GM23248 (cell line): Measurements from ENCODE around the gene ATP4A. TPM values are rescaled to one million over a fixed set of nuclear protein-coding genes. Genes with fewer than 3 reads are reported as not detected.

Experiments used
- DNase-seq: peaks from one replicate; pipeline ENCODE4 v3.0.0-alpha.2; 2015
- H2AFZ ChIP-seq: fragments of 200-600 bp; sonication (generic); 2 replicates; pipeline ENCODE4 v1.6.1; 2016; ENCODE audit warnings: antibody characterized with exemption
- H3F3A ChIP-seq: fragments of 200-600 bp; sonication (generic); 2 replicates; pipeline ENCODE4 v1.6.1; 2016; ENCODE audit warnings: mild to moderate bottlenecking, antibody characterized with exemption, mixed run types; ENCODE audit not compliant: insufficient read depth
- H3K27ac ChIP-seq: fragments of 200-600 bp; sonication (generic); 2 replicates; pipeline ENCODE4 v1.5.1; 2016; ENCODE audit warnings: mild to moderate bottlenecking
- H3K27me3 ChIP-seq: fragments of 200-600 bp; sonication (generic); replicated peaks from 2 replicates; pipeline ENCODE4 v1.6.1; 2016; ENCODE audit warnings: mild to moderate bottlenecking; ENCODE audit not compliant: insufficient read depth
- H3K36me3 ChIP-seq: fragments of 200-600 bp; sonication (generic); 2 replicates; pipeline ENCODE4 v1.6.1; 2016; ENCODE audit warnings: low read depth, mild to moderate bottlenecking
- H3K4me1 ChIP-seq: fragments of 200-600 bp; sonication (generic); 2 replicates; pipeline ENCODE4 v1.6.1; 2016; ENCODE audit warnings: mild to moderate bottlenecking; ENCODE audit not compliant: insufficient read depth
- H3K4me2 ChIP-seq: fragments of 200-600 bp; sonication (generic); one replicate; pipeline ENCODE4 v1.6.1; 2016; ENCODE audit warnings: mild to moderate bottlenecking; ENCODE audit not compliant: unreplicated experiment
- H3K4me3 ChIP-seq: fragments of 200-600 bp; sonication (generic); 2 replicates; pipeline ENCODE4 v1.5.1; 2016; ENCODE audit warnings: mild to moderate bottlenecking
- H3K79me2 ChIP-seq: fragments of 200-600 bp; sonication (generic); 2 replicates; pipeline ENCODE4 v1.6.1; 2016; ENCODE audit warnings: mild to moderate bottlenecking; ENCODE audit not compliant: insufficient read depth
- H3K9ac ChIP-seq: fragments of 200-600 bp; sonication (generic); 2 replicates; pipeline ENCODE4 v1.6.1; 2016; ENCODE audit warnings: mild to moderate bottlenecking
- H3K9me2 ChIP-seq: fragments of 200-600 bp; sonication (generic); 2 replicates; pipeline ENCODE4 v1.6.1; 2016; ENCODE audit warnings: mixed run types, mild to moderate bottlenecking, moderate library complexity; ENCODE audit not compliant: insufficient read depth
- H3K9me3 ChIP-seq: fragments of 200-600 bp; sonication (generic); one replicate; pipeline ENCODE4 v1.6.1; 2017; ENCODE audit warnings: low read depth
- H4K20me1 ChIP-seq: fragments of 200-600 bp; sonication (generic); 2 replicates; pipeline ENCODE4 v1.6.0; 2016; ENCODE audit not compliant: insufficient read depth
- EZH2 ChIP-seq: fragments of 200-600 bp; sonication (generic); IDR thresholded peaks from 2 replicates; pipeline ENCODE4 v1.6.1; 2018; ENCODE audit warnings: antibody characterized with exemption, mild to moderate bottlenecking; ENCODE audit not compliant: insufficient read depth, poor library complexity, severe bottlenecking
- EZH2phosphoT487 ChIP-seq: fragments of 200-600 bp; sonication (generic); IDR thresholded peaks from 2 replicates; pipeline ENCODE4 v1.6.1; 2018; ENCODE audit warnings: antibody characterized with exemption, moderate library complexity, mild to moderate bottlenecking, low read depth; ENCODE audit not compliant: insufficient read depth
- WGBS, 2 experiments: methylation state at CpG; one replicate each; pipeline ENCODE4 v1.1.6; 2015 to 2017; ENCODE audit warnings: low lambda C conversion rate in 2 of 2, low coverage in 1 of 2; ENCODE audit errors: missing lambda C conversion rate in 2 of 2; 5-methylcytosine and 5-hydroxymethylcytosine counted together
- in situ Hi-C: fragments of 300-500 bp; cut with MboI; formaldehyde crosslinking; loops from 2 replicates; pipeline ENCODE4 v1.15.0; 2020
- polyA plus RNA-seq: library from polyadenylated mRNA; unstranded; fragments of >200 nt; fragmentation: Nextera tagmentation; extraction: Ambion mirVana; gene quantifications from 2 replicates; pipeline ENCODE4 v1.2.1, GENCODE V29; 2016
- total RNA-seq: library from RNA; depleted of rRNA; stranded (reverse); fragments of >200 nt; shearing (Covaris generic); gene quantifications from 2 replicates; pipeline ENCODE4 v1.2.3, GENCODE V29; 2014

The ATP4A gene
- total and polyA plus RNA-seq, 2 experiments from 2014 or later: not detected

DNA sequence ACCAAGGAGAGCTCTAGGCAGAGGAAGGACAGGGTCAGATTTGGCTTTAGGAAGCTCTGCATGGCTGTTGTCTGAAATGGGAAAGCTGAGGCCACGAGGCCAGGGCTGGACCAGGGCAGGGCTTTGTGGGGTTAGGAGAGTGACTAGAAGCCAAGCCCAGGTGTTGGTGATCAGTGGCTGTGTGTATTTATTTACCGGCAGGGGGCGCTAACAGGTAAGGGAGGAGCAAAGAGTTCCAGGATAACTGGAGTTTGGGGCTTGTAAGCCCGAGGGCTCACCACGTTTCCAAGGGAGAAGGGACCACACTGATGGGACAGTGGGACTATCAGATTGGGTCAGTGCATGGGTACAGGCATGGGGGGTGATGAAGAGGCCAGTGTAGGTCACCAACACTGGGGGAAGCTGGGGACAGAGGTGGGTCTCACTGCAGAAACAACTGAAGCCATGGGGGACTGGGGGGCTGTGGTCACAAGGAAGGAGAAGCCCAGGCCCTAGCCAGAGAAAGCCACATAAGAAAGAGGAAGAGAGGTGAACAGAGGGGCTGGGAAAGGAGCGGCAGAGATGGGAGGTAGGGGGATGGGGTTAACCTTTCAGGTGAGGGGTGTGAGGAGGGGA, 14.2 kb downstream of the ATP4A start:
- 19 to 21% methylated on average over 6 of the region's 6 CpGs for WGBS, 2 experiments
- in situ Hi-C loops: no loop called here
- no peak for TF ChIP-seq EZH2
- Histone ChIP-seq H3K9me2 (no peaks in the 10 kb centered on the region), H3K36me3 (no peaks in the 10 kb centered on the region), H3K27ac (no peak overlapping the region), H2AFZ (no peak overlapping the region), H3K9me3 (no peaks in the 10 kb centered on the region), H3K79me2 (peaks cover 25% of the 10 kb centered on the region), H3K4me3 (no peak overlapping the region), H3K4me1 (no peaks in the 10 kb centered on the region), H4K20me1 (no peaks in the 10 kb centered on the region), H3K9ac (no peak overlapping the region), H3K4me2 (no peak overlapping the region), H3F3A (no peaks in the 10 kb centered on the region), H3K27me3 (no peaks in the 10 kb centered on the region)
- DNase-seq: peak; percentile 84

GRCh38 chr19:35546532-35546931, 16.9 kb downstream of the ATP4A start:
- Histone ChIP-seq H3F3A (no peaks in the 10 kb centered on the region), H3K9me3 (no peaks in the 10 kb centered on the region), H4K20me1 (no peaks in the 10 kb centered on the region), H3K4me3 (peak overlapping the region; percentile 90), H3K36me3 (no peaks in the 10 kb centered on the region), H2AFZ (no peak overlapping the region), H3K9ac (peak overlapping the region; percentile 94), H3K27me3 (no peaks in the 10 kb centered on the region), H3K79me2 (peaks cover 29% of the 10 kb centered on the region), H3K27ac (no peak overlapping the region), H3K9me2 (no peaks in the 10 kb centered on the region), H3K4me1 (no peaks in the 10 kb centered on the region), H3K4me2 (peak overlapping the region; percentile 93)
- in situ Hi-C loops: no loop called here
- 89 to 90% methylated on average over 8 of the region's 8 CpGs for WGBS, 2 experiments
- TF ChIP-seq EZH2phosphoT487 (no peak), EZH2 (no peak)
- DNase-seq: no peak

DNA sequence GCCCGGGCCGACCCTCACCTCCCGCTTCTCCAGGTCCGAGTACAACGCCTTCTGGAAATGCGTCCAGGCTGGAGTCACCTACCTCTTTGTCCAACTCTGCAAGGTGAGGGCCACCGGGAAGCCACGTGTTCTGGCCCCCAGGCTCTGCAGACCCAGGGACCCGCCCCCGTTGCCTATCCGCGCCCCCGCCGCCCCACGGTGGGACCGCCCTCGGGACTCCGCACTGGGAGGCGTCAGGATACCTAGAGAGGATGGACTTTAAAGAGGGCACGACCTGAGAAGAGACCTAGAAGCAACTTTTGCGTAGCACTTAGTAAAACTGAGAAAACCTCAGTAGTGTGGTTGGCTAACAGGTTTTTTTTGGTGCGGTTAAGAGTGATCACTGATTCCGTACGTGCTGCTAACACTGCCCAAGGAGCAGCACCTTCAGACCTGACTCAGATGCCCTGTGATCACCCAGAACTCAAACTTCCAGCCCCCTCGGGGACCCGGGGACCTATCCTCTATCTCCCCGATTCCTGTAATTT, 17.5 kb downstream of the ATP4A start:
- H3K9ac ChIP-seq: peak overlapping the region; percentile 94
- H3K4me2 ChIP-seq: peak overlapping the region; percentile 93
- H3F3A ChIP-seq: no peaks in the 10 kb centered on the region
- no peaks in the 10 kb centered on the region for H4K20me1 ChIP-seq
- no peaks in the 10 kb centered on the region for H3K9me2 ChIP-seq
- H3K27me3 ChIP-seq: no peaks in the 10 kb centered on the region
- peak; percentile 64 for DNase-seq
- no peaks in the 10 kb centered on the region for H3K9me3 ChIP-seq
- no peaks in the 10 kb centered on the region for H3K4me1 ChIP-seq
- H3K36me3 ChIP-seq: no peaks in the 10 kb centered on the region
- WGBS, 2 experiments: 4 to 7% methylated on average over 16 to 27 of the region's 27 CpGs
- peaks cover 29% of the 10 kb centered on the region for H3K79me2 ChIP-seq
- in situ Hi-C loops: no loop called here
- H3K27ac ChIP-seq: peak overlapping the region; percentile 46
- peak overlapping the region; percentile 90 for H3K4me3 ChIP-seq
- TF ChIP-seq EZH2 (no peak), EZH2phosphoT487 (no peak)
- peak overlapping the region; percentile 94 for H2AFZ ChIP-seq

- Histone ChIP-seq H3K27me3 (no peaks in the 10 kb centered on the region), H3K9ac (peak within 1 kb of the TSS; percentile 94), H3K36me3 (no peaks in the 10 kb centered on the region), H3K4me1 (no peaks in the 10 kb centered on the region), H4K20me1 (no peaks in the 10 kb centered on the region), H3K9me3 (no peaks in the 10 kb centered on the region), H2AFZ (peak within 1 kb of the TSS; percentile 94), H3K4me2 (peak within 1 kb of the TSS; percentile 93), H3K4me3 (peak within 1 kb of the TSS; percentile 90), H3K79me2 (peaks cover 29% of the 10 kb centered on the region), H3K27ac (peak within 1 kb of the TSS; percentile 46), H3F3A (no peaks in the 10 kb centered on the region), H3K9me2 (no peaks in the 10 kb centered on the region)
- 2% methylated on average over 69 to 77 of the region's 85 CpGs for WGBS, 2 experiments
- TF ChIP-seq EZH2phosphoT487 (no peak), EZH2 (no peak)
- in situ Hi-C loops: no loop called here
- peak; percentile 92 for DNase-seq
These were observed 18.2 kb downstream of the ATP4A start, which contains the start of gene TMEM147 for GRCh38 chr19:35545001-35545854. Gene TMEM147 (plus strand): TSS chr19:35545626. CDS start chr19:35545740, 114 bp downstream.
